A549 (cell line): ENCODE measurements around the gene BPIFA1. TPM values are rescaled to one million over a fixed set of nuclear protein-coding genes. Genes with fewer than 3 reads are reported as not detected.

Experiments
- ATAC-seq, 2 experiments: fragments of 200-7000 bp in 1 of 2; fragments of >200 bp in 1 of 2; cut with Nextera tagmentation in 1 of 2; cut with Tn5 transposase in 1 of 2; 3 replicates each; pipeline versions ENCODE4 v1.8.0 to v1.9.1; 2018 to 2020; ENCODE audit warnings: mild to moderate bottlenecking in 1 of 2, moderate library complexity in 1 of 2
- CTCF ChIA-PET: fragments of 300-600 bp; sonication (Branson Sonifier 250); formaldehyde crosslinking; extraction: SDS; loops from one replicate; lab custom pipeline; 2021; ENCODE audit warnings: antibody characterized with exemption, inconsistent platforms; lab: Yijun Ruan, JAX
- POLR2A ChIA-PET: fragments of 350-600 bp; formaldehyde crosslinking; extraction: SDS; loops from one replicate; lab custom pipeline; 2021; ENCODE audit warnings: antibody characterized with exemption, inconsistent platforms; lab: Yijun Ruan, JAX
- DNase-seq, 2 experiments: peaks; one replicate each; pipeline versions ENCODE4 v3.0.0 to v3.0.0-alpha.2; 2011 to 2016; ENCODE audit warnings: low read depth in 1 of 2, low spot score in 1 of 2
- FAIRE-seq: peaks from 2 replicates; lab custom pipeline; 2011; peaks lifted over from hg19 to GRCh38; lab: Jason Lieb, UNC
- H3K27ac ChIP-seq, 2 experiments: fragments of >200 bp; sonication (Bioruptor Twin); formaldehyde crosslinking; 3 replicates each; pipeline ENCODE4 v1.5.1; 2016 to 2017
- H3K4me1 ChIP-seq: fragments of >200 bp; sonication (Bioruptor Twin); formaldehyde crosslinking; 3 replicates; pipeline ENCODE4 v1.6.1; 2016
- H3K4me2 ChIP-seq: fragments of >200 bp; sonication (Bioruptor Twin); formaldehyde crosslinking; 3 replicates; pipeline ENCODE4 v1.6.1; 2016
- H3K4me3 ChIP-seq: fragments of >200 bp; sonication (Bioruptor Twin); formaldehyde crosslinking; 3 replicates; pipeline ENCODE4 v1.5.1; 2016
- H3K9me3 ChIP-seq: fragments of >200 bp; sonication (Bioruptor Twin); formaldehyde crosslinking; 3 replicates; pipeline ENCODE4 v1.6.1; 2016
- ATOH8 ChIP-seq: fragments of 250-450 bp; sonication (Bioruptor Pico); IDR thresholded peaks from 2 replicates; pipeline ENCODE4 v1.5.0; 2020; ENCODE audit warnings: low read depth, mild to moderate bottlenecking, moderate library complexity
- CBX8 ChIP-seq: fragments of 200-600 bp; sonication (generic); IDR thresholded peaks from 2 replicates; pipeline ENCODE4 v1.6.1; 2016
- CEBPB ChIP-seq, 2 experiments: fragments of >200 bp in 1 of 2; sonication (Bioruptor Twin) in 1 of 2; formaldehyde crosslinking in 1 of 2; IDR thresholded peaks; 2 replicates each; pipeline ENCODE4 v1.6.1; 2012 to 2016
- CHD2 ChIP-seq: fragments of 150-350 bp; IDR thresholded peaks from 2 replicates; pipeline ENCODE4 v1.6.1; 2014; ENCODE audit warnings: low read length; ENCODE audit not compliant: partially characterized antibody
- CHD4 ChIP-seq: fragments of 200-600 bp; sonication (generic); IDR thresholded peaks from 2 replicates; pipeline ENCODE4 v1.6.1; 2016; ENCODE audit warnings: antibody characterized with exemption, mild to moderate bottlenecking, borderline replicate concordance
- CTCF ChIP-seq: fragments of >200 bp; sonication (Bioruptor Twin); formaldehyde crosslinking; IDR thresholded peaks from 3 replicates; pipeline ENCODE4 v1.5.1; 2016
- EHF ChIP-seq: fragments of 250-450 bp; sonication (Bioruptor Pico); IDR thresholded peaks from 2 replicates; pipeline ENCODE4 v1.5.0; 2020; ENCODE audit warnings: mild to moderate bottlenecking
- ELK1 ChIP-seq: fragments of 150-350 bp; IDR thresholded peaks from 2 replicates; pipeline ENCODE4 v1.6.1; 2014; ENCODE audit warnings: low read depth, mild to moderate bottlenecking, low read length
- EP300 ChIP-seq, 2 experiments: fragments of >200 bp; sonication (Bioruptor Twin); formaldehyde crosslinking; IDR thresholded peaks; 2 replicates in 1 of 2; 3 replicates in 1 of 2; pipeline ENCODE4 v1.6.1; 2016 to 2017
- ESRRA ChIP-seq: fragments of 150-350 bp; IDR thresholded peaks from 2 replicates; pipeline ENCODE4 v1.6.1; 2014; ENCODE audit warnings: mild to moderate bottlenecking, low read length, borderline replicate concordance
- FOSB ChIP-seq: fragments of 250-450 bp; sonication (Bioruptor Pico); IDR thresholded peaks from 2 replicates; pipeline ENCODE4 v1.5.0; 2020; ENCODE audit warnings: mild to moderate bottlenecking, moderate library complexity
- FOXS1 ChIP-seq: fragments of 250-450 bp; sonication (Bioruptor Pico); IDR thresholded peaks from 2 replicates; pipeline ENCODE4 v1.5.0; 2020; ENCODE audit warnings: mild to moderate bottlenecking, moderate library complexity
- GATA3 ChIP-seq: IDR thresholded peaks from 2 replicates; pipeline ENCODE4 v1.6.1; 2012; ENCODE audit warnings: borderline replicate concordance
- HDAC2 ChIP-seq: fragments of 200-600 bp; sonication (generic); IDR thresholded peaks from 2 replicates; pipeline ENCODE4 v1.6.1; 2016
- HES2 ChIP-seq: fragments of >200 bp; sonication (Bioruptor Twin); formaldehyde crosslinking; IDR thresholded peaks from 2 replicates; pipeline ENCODE4 v1.6.1; 2016
- HOXA7 ChIP-seq: fragments of 250-450 bp; sonication (Bioruptor Pico); IDR thresholded peaks from 2 replicates; pipeline ENCODE4 v1.5.0; 2020; ENCODE audit warnings: mild to moderate bottlenecking, moderate library complexity
- HOXB5 ChIP-seq: fragments of 250-450 bp; sonication (Bioruptor Pico); IDR thresholded peaks from 2 replicates; pipeline ENCODE4 v1.5.0; 2020; ENCODE audit warnings: mild to moderate bottlenecking, moderate library complexity
- JUN ChIP-seq, 2 experiments: fragments of >200 bp; sonication (Bioruptor Twin); formaldehyde crosslinking; IDR thresholded peaks; 2 replicates in 1 of 2; 3 replicates in 1 of 2; pipeline ENCODE4 v1.6.1; 2016 to 2017
- KDM1A ChIP-seq: fragments of 200-600 bp; sonication (generic); IDR thresholded peaks from 2 replicates; pipeline ENCODE4 v1.6.1; 2016; ENCODE audit warnings: low read depth, mild to moderate bottlenecking
- KDM5A ChIP-seq: fragments of 200-600 bp; sonication (generic); IDR thresholded peaks from 2 replicates; pipeline ENCODE4 v1.6.1; 2016; ENCODE audit warnings: antibody characterized with exemption, mild to moderate bottlenecking
- MAX ChIP-seq: IDR thresholded peaks from 2 replicates; pipeline ENCODE4 v1.6.1; 2012
- MAZ ChIP-seq: fragments of 150-350 bp; IDR thresholded peaks from 2 replicates; pipeline ENCODE4 v1.6.1; 2014; ENCODE audit warnings: antibody characterized with exemption, low read depth, low read length, borderline replicate concordance
- NFE2L2 ChIP-seq: fragments of 150-350 bp; conservative IDR thresholded peaks from 2 replicates; pipeline ENCODE4 v1.6.1; 2014; ENCODE audit warnings: low read length
- POLR2AphosphoS2 ChIP-seq: conservative IDR thresholded peaks from 2 replicates; pipeline ENCODE4 v1.6.1; 2012; ENCODE audit warnings: low read length, improper control_type of control experiment, inconsistent platforms
- RAD21 ChIP-seq, 2 experiments: fragments of >200 bp in 1 of 2; sonication (Bioruptor Twin) in 1 of 2; formaldehyde crosslinking in 1 of 2; IDR thresholded peaks in 1 of 2; conservative IDR thresholded peaks in 1 of 2; 2 replicates in 1 of 2; 3 replicates in 1 of 2; pipeline ENCODE4 v1.6.1; 2012 to 2018; ENCODE audit warnings: inconsistent platforms in 1 of 2
- RARB ChIP-seq: fragments of 250-450 bp; sonication (Bioruptor Pico); IDR thresholded peaks from 2 replicates; pipeline ENCODE4 v1.8.0; 2021; ENCODE audit warnings: mild to moderate bottlenecking, moderate library complexity
- RCOR1 ChIP-seq: fragments of 150-350 bp; IDR thresholded peaks from 2 replicates; pipeline ENCODE4 v1.6.1; 2014; ENCODE audit warnings: antibody characterized with exemption, low read length, low read depth
- RFX5 ChIP-seq: fragments of 450-650 bp; IDR thresholded peaks from 2 replicates; pipeline ENCODE4 v1.7.1; 2014; ENCODE audit warnings: antibody characterized with exemption, mild to moderate bottlenecking, moderate library complexity
- SREBF2 ChIP-seq: fragments of 450-650 bp; IDR thresholded peaks from 2 replicates; pipeline ENCODE4 v1.6.1; 2014; ENCODE audit warnings: mild to moderate bottlenecking, moderate library complexity
- ZFP36 ChIP-seq: fragments of 450-650 bp; IDR thresholded peaks from 2 replicates; pipeline ENCODE4 v1.6.1; 2014; ENCODE audit warnings: borderline replicate concordance; ENCODE audit not compliant: partially characterized antibody
- ZNF302 ChIP-seq: fragments of 250-450 bp; sonication (Bioruptor Pico); IDR thresholded peaks from 2 replicates; pipeline ENCODE4 v1.9.0; 2021; ENCODE audit warnings: inconsistent platforms, mild to moderate bottlenecking, moderate library complexity
- WGBS: methylation state at CpG from one replicate; pipeline ENCODE4 v1.1.6; 2017; ENCODE audit errors: missing lambda C conversion rate; 5-methylcytosine and 5-hydroxymethylcytosine counted together
- polyA plus RNA-seq, 4 experiments: library from polyadenylated mRNA; depleted of rRNA in 3 of 4; stranded (reverse); fragments of >200 nt; fragmentation: RNase III in 1 of 4; extraction: RNeasy Plus Mini Kit Qiagen cat#74134 plus additional on column Dnase treatment in 1 of 4; gene quantifications; 2 replicates in 3 of 4; 3 replicates in 1 of 4; pipeline ENCODE4 v1.2.3, GENCODE V29; 2011 to 2017

BPIFA1 gene
- polyA plus RNA-seq, 2 of the 4 experiments (the other 2 are of a cell fraction), result not detected

- TF ChIP-seq CTCF (no peak), ATOH8 (CRISPR knock-in tag) (no peak), RCOR1 (no peak), SREBF2 (no peak)
Observed at GRCh38 chr20:33246077-33246476, 10.3 kb downstream of the BPIFA1 start (continued).

GRCh38 chr20:33249456-33249855, 13.7 kb downstream of the BPIFA1 start:
- Histone ChIP-seq H3K9me3 (no peaks in the 10 kb centered on the region), H3K4me1 (no peaks in the 10 kb centered on the region), H3K27ac (no peak overlapping the region), H3K4me3 (no peak overlapping the region), H3K4me2 (no peak overlapping the region)
- TF ChIP-seq EP300 (IDR thresholded peaks at IDR 0.05) (no peak), KDM1A (no peak), ZFP36 (no peak), POLR2AphosphoS2 (no peak), CTCF (no peak), NFE2L2 (no peak), RARB (CRISPR knock-in tag) (no peak), MAZ (no peak), FOXS1 (CRISPR knock-in tag) (no peak), JUN (IDR thresholded peaks at IDR 0.05) (no peak), CHD2 (no peak), ESRRA (no peak), SREBF2 (no peak), RAD21 (conservative IDR thresholded peaks at IDR 0.05 in 1 of 2, IDR thresholded peaks at IDR 0.05 in 1 of 2) (no peak), CHD4 (no peak), ZNF302 (CRISPR knock-in tag) (no peak), KDM5A (no peak), MAX (no peak)
- no peak for DNase-seq
- ATAC-seq, result no peak
- ChIA-PET CTCF (interaction anchor here (1.0 kb wide), 1 partner anchor 10 kb away, joined by 5 read pairs; no protein-coding TSS in a partner anchor), POLR2A (no interaction called here)
- FAIRE-seq, result no peak
- 78% methylated on average over 1 of the region's 1 CpG for WGBS

- Histone ChIP-seq H3K9me3 (no peaks in the 10 kb centered on the region), H3K4me2 (no peak overlapping the region), H3K4me3 (no peak overlapping the region), H3K27ac (no peak overlapping the region), H3K4me1 (no peaks in the 10 kb centered on the region)
- DNase-seq, result no peak
- TF ChIP-seq CHD4 (no peak), CEBPB (IDR thresholded peaks at IDR 0.05) (no peak), SREBF2 (no peak), FOSB (CRISPR knock-in tag) (no peak), ELK1 (no peak), POLR2AphosphoS2 (no peak), NFE2L2 (no peak), RFX5 (no peak), CBX8 (no peak), HDAC2 (no peak), HES2 (no peak), HOXB5 (CRISPR knock-in tag) (no peak), EP300 (IDR thresholded peaks at IDR 0.05) (no peak), EHF (CRISPR knock-in tag) (no peak), JUN (IDR thresholded peaks at IDR 0.05) (no peak), GATA3 (no peak), HOXA7 (CRISPR knock-in tag) (no peak), ZFP36 (no peak)
- CTCF ChIA-PET, result interaction anchor here (0.7 kb wide), 1 partner anchor 340 kb away, joined by 3 read pairs; no protein-coding TSS in a partner anchor
- FAIRE-seq, result no peak
- 54% methylated on average over 2 of the region's 2 CpGs for WGBS
- POLR2A ChIA-PET, result no interaction called here
- no peak for ATAC-seq
Observed at GRCh38 chr20:33250666-33251065, 14.9 kb downstream of the BPIFA1 start.
